Naive thymus-derived CD4-positive, alpha-beta T cell (primary cell): Measurements from ENCODE around the gene PACS2. TPM values are rescaled to one million over a fixed set of nuclear protein-coding genes. Genes with fewer than 3 reads are reported as not detected.

Experiments used
- ATAC-seq: fragments of 150-1000 bp; cut with Tn5 transposase; 2 replicates; pipeline ENCODE4 v1.10.0; 2021; ENCODE audit warnings: mild to moderate bottlenecking, moderate library complexity
- CTCF ChIA-PET: fragments of 350-600 bp; sonication (Branson Sonifier 250); formaldehyde crosslinking; loops from one replicate; lab custom pipeline; 2021; ENCODE audit warnings: antibody characterized with exemption; lab: Charles Lee
- POLR2A ChIA-PET: fragments of 350-600 bp; sonication (Branson Sonifier 250); formaldehyde crosslinking; loops from one replicate; lab custom pipeline; 2021; ENCODE audit warnings: antibody characterized with exemption, inconsistent platforms; lab: Charles Lee
- DNase-seq, 9 donors: peaks; one replicate each; pipeline versions ENCODE4 v3.0.0 to v3.0.0-alpha.2; 2020 to 2022; ENCODE audit warnings: mixed read lengths in 1 of 9
- H3K27ac ChIP-seq: one replicate; pipeline ENCODE4 v1.7.0; 2013; ENCODE audit warnings: mild to moderate bottlenecking, low read depth, low read length, moderate library complexity
- H3K27me3 ChIP-seq, 2 donors: one replicate each; pipeline ENCODE4 v1.7.0; 2013; ENCODE audit warnings: low read length in 2 of 2, mild to moderate bottlenecking in 2 of 2, moderate library complexity in 2 of 2; ENCODE audit not compliant: control insufficient read depth in 2 of 2, insufficient read depth in 2 of 2
- H3K36me3 ChIP-seq, 3 experiments: 1 replicate in 2 of 3; 2 replicates in 1 of 3; pipeline ENCODE4 v1.7.0; 2013; ENCODE audit warnings: low read length in 3 of 3, mild to moderate bottlenecking in 3 of 3, moderate library complexity in 1 of 3; ENCODE audit not compliant: insufficient read depth in 3 of 3, control insufficient read depth in 2 of 3
- H3K4me1 ChIP-seq, 2 donors: one replicate each; pipeline ENCODE4 v1.7.0; 2013; ENCODE audit warnings: low read length in 2 of 2, mild to moderate bottlenecking in 2 of 2, moderate library complexity in 1 of 2; ENCODE audit not compliant: control insufficient read depth in 2 of 2, insufficient read depth in 2 of 2
- H3K4me3 ChIP-seq: 2 replicates; pipeline ENCODE4 v1.7.0; 2013; ENCODE audit warnings: mild to moderate bottlenecking, low read length
- H3K9me3 ChIP-seq, 3 experiments: 1 replicate in 2 of 3; 2 replicates in 1 of 3; pipeline ENCODE4 v1.7.0; 2013; ENCODE audit warnings: low read length in 3 of 3; ENCODE audit not compliant: control insufficient read depth in 2 of 3
- H3K27ac Mint-ChIP-seq, 9 donors: one replicate each; pipeline ENCODE4 v1.8.0; 2020 to 2022; ENCODE audit warnings: mixed read lengths in 9 of 9, mild to moderate bottlenecking in 8 of 9, moderate library complexity in 5 of 9, inconsistent platforms in 2 of 9
- H3K27me3 Mint-ChIP-seq, 5 donors: one replicate each; pipeline ENCODE4 v1.8.0; 2021 to 2022; ENCODE audit warnings: mixed read lengths in 5 of 5, mild to moderate bottlenecking in 1 of 5
- H3K36me3 Mint-ChIP-seq, 5 donors: one replicate each; pipeline ENCODE4 v1.8.0; 2020 to 2022; ENCODE audit warnings: mixed read lengths in 5 of 5, mild to moderate bottlenecking in 3 of 5, inconsistent platforms in 1 of 5
- H3K4me1 Mint-ChIP-seq, 7 donors: one replicate each; pipeline ENCODE4 v1.8.0; 2020 to 2022; ENCODE audit warnings: mixed read lengths in 7 of 7, mild to moderate bottlenecking in 3 of 7, inconsistent platforms in 1 of 7
- H3K4me3 Mint-ChIP-seq, 10 donors: one replicate each; pipeline ENCODE4 v1.8.0; 2020 to 2022; ENCODE audit warnings: mild to moderate bottlenecking in 10 of 10, mixed read lengths in 10 of 10, moderate library complexity in 6 of 10, inconsistent platforms in 2 of 10
- H3K9me3 Mint-ChIP-seq, 11 donors: one replicate each; pipeline ENCODE4 v1.8.0; 2020 to 2022; ENCODE audit warnings: mixed read lengths in 11 of 11, mild to moderate bottlenecking in 4 of 11, inconsistent platforms in 1 of 11, moderate library complexity in 1 of 11
- intact Hi-C, 2 donors: fragments of 100-400 bp; cut with micrococcal nuclease; formaldehyde crosslinking; loops; one replicate each; pipeline ENCODE4 v1.15.1; 2023
- polyA plus RNA-seq, 2 donors: library from polyadenylated mRNA; unstranded; fragments of 300-500 nt; fragmentation: Illumina TruSeq; gene quantifications; one replicate each; pipeline ENCODE4 v1.2.3, GENCODE V29; 2021
- total RNA-seq, 6 experiments: library from RNA in 5 of 6; stranded (reverse) in 5 of 6; gene quantifications; 1 replicate in 5 of 6; 2 replicates in 1 of 6; pipeline ENCODE4 v1.2.3 and lab custom pipeline; 2021 to 2026

Gene PACS2
- total and polyA plus RNA-seq, 7 experiments from 2014 or later = 1.5 to 75.4 (median 69.2) TPM

DNA sequence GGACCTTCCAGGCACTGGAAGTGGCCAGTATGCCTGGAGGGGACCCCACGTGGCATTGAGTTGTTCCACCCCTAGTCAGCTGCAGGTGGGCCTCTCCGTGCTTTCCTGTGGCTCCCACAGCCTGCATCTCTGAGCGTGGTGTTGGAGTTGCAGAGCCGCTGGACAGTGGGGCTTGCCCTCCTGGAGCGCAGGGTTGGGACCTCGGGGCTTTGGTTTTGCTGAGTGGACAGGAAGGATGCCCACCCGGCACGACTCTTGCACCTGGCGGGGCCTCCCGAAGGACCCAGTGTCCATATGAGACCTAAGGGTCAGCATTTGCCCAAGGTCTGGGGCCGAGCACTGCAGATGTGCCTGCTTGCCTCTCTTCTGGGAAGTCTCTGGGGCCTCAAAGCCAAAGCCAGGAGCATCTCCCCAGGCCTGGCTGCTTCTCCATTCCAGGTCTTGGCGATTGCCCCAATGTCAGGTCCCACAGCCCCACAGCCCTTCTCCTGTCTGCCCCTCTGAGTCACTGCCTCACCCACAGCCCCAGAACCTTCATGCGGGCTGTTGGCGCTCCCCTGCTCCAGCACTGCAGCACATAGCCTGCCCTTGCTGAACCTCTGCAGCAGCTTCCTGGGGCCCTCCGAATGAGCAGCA is 1.5 kb downstream of the PACS2 start:
- no peak for ATAC-seq
- Histone ChIP-seq H3K36me3 (no peaks in the 10 kb centered on the region), H3K4me3 (peak overlapping the region; percentile 57), H3K4me1 (peaks cover 13 to 21% of the 10 kb centered on the region in 2 donors), H3K27ac (peak overlapping the region; percentile 62), H3K27me3 (no peaks in the 10 kb centered on the region), H3K9me3 (no peaks in the 10 kb centered on the region)
- Mint-ChIP-seq H3K4me3 (peak overlapping the region; percentile 77 to 98 (median 88)), H3K36me3 (no peaks in the 10 kb centered on the region), H3K4me1 (peaks cover 12 to 40% (median 23%) of the 10 kb centered on the region in 7 donors), H3K27ac (peak overlapping the region in 7 of 9 donors; percentile 69 to 87 (median 82)), H3K27me3 (peaks cover 0 to 9% (median 0%) of the 10 kb centered on the region in 5 donors), H3K9me3 (peaks cover 0 to 2% (median 0%) of the 10 kb centered on the region in 11 donors)
- intact Hi-C loops = loop anchor here (1.0 to 10.0 kb wide), 6 partner anchors 34 to 295 kb away; partner anchors contain the start of genes CDCA4 (in 1 of the 2), MTA1 (in 1 of the 2) and NUDT14 (in 1 of the 2)
- DNase-seq = no peak
- ChIA-PET POLR2A (interaction anchor here (1.0 to 5.6 kb wide), 4 partner anchors 11 to 23 kb away, joined by 4 to 58 read pairs (median 14); partner anchors contain the start of gene BRF1), CTCF (no interaction called here)

DNA sequence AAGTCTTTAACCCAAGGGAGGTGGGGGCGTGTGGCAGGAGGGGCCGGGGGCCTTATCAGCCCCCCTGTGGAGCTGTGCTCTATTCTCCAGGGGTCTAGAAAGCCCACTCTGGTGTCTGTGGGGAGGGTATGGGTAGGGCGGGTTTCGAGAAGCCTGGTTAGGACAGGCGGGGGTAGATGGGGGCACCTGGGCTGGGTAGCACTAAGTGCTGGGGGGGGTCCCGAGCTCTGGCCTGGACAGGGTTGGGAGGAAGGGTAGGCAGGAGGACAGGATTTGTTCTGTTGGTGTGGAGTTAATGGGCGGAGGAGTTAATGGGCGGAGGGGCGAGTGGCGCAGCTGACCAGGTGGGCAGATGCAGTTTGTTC is 2.0 kb downstream of the PACS2 start:
- ATAC-seq (no peak), DNase-seq (no peak)
- intact Hi-C loops = loop anchor here (5.0 to 10.0 kb wide), 2 partner anchors 34 to 98 kb away; partner anchors contain the start of gene MTA1 (in 1 of the 2)
- Histone ChIP-seq H3K27ac (no peak overlapping the region), H3K36me3 (no peaks in the 10 kb centered on the region), H3K4me1 (peaks cover 13 to 21% of the 10 kb centered on the region in 2 donors), H3K9me3 (no peaks in the 10 kb centered on the region), H3K4me3 (no peak overlapping the region), H3K27me3 (no peaks in the 10 kb centered on the region)
- POLR2A ChIA-PET = interaction anchor here (1.0 to 3.6 kb wide), 3 partner anchors 11 to 23 kb away, joined by 4 to 19 read pairs (median 8); partner anchors contain the start of gene BRF1
- CTCF ChIA-PET = interaction anchor here (1.3 kb wide), 1 partner anchor 55 kb away, joined by 3 read pairs; no protein-coding TSS in a partner anchor
- H3K9me3 Mint-ChIP-seq = peaks cover 0 to 2% (median 0%) of the 10 kb centered on the region in 11 donors
- H3K36me3 Mint-ChIP-seq = no peaks in the 10 kb centered on the region
- peaks cover 12 to 42% (median 23%) of the 10 kb centered on the region in 7 donors for H3K4me1 Mint-ChIP-seq
- H3K4me3 Mint-ChIP-seq = peak overlapping the region in 8 of 10 donors; percentile 37 to 98 (median 82)
- peaks cover 0 to 9% (median 0%) of the 10 kb centered on the region in 5 donors for H3K27me3 Mint-ChIP-seq
- peak overlapping the region in 2 of 9 donors; percentile 24 to 25 for H3K27ac Mint-ChIP-seq

DNA sequence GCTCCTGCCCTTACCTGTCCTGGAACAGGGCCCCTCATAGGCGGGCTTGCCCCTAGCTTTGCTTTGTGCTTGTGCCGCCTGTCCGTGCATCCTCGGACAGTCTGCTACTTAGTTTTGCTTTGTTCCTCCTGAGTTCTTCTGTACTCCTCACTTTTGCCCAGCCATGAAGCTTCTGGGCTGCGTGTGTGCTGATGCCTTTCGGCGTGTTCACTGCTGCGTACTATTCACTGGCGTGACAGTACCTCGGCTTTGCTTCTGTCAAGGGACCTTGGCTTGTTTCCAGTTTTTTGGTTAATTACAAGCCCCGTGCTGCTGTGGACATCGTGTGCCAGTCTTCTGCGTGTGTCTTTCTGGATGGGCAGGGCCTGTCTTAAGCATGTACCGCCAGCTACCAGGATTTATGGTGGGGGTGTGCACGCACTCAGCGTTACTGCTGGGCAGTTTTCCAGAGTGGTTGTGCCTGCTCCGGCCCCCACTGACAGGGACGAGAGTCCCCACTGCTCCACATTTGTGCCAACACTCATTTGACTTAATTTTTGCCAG is 2.5 kb downstream of the PACS2 start:
- no peak for ATAC-seq
- no peaks in the 10 kb centered on the region for H3K27me3 ChIP-seq
- ChIA-PET POLR2A (interaction anchor here (1.0 to 3.6 kb wide), 3 partner anchors 12 to 24 kb away, joined by 4 to 19 read pairs (median 8); partner anchors contain the start of gene BRF1), CTCF (interaction anchor here (1.3 kb wide), 1 partner anchor 54 kb away, joined by 3 read pairs; no protein-coding TSS in a partner anchor)
- peaks cover 0 to 2% (median 0%) of the 10 kb centered on the region in 11 donors for H3K9me3 Mint-ChIP-seq
- no peak overlapping the region for H3K27ac Mint-ChIP-seq
- H3K9me3 ChIP-seq = no peaks in the 10 kb centered on the region
- H3K36me3 ChIP-seq = no peaks in the 10 kb centered on the region
- peaks cover 12 to 42% (median 23%) of the 10 kb centered on the region in 7 donors for H3K4me1 Mint-ChIP-seq
- H3K4me1 ChIP-seq = peaks cover 13 to 21% of the 10 kb centered on the region in 2 donors
- intact Hi-C loops = loop anchor here (5.0 to 10.0 kb wide), 2 partner anchors 35 to 98 kb away; partner anchors contain the start of gene MTA1 (in 1 of the 2)
- H3K27me3 Mint-ChIP-seq = peaks cover 0 to 9% (median 0%) of the 10 kb centered on the region in 5 donors
- H3K36me3 Mint-ChIP-seq = no peaks in the 10 kb centered on the region
- H3K4me3 ChIP-seq = no peak overlapping the region
- peak overlapping the region in 8 of 10 donors; percentile 25 to 98 (median 60) for H3K4me3 Mint-ChIP-seq
- DNase-seq = no peak
- H3K27ac ChIP-seq = no peak overlapping the region

DNA sequence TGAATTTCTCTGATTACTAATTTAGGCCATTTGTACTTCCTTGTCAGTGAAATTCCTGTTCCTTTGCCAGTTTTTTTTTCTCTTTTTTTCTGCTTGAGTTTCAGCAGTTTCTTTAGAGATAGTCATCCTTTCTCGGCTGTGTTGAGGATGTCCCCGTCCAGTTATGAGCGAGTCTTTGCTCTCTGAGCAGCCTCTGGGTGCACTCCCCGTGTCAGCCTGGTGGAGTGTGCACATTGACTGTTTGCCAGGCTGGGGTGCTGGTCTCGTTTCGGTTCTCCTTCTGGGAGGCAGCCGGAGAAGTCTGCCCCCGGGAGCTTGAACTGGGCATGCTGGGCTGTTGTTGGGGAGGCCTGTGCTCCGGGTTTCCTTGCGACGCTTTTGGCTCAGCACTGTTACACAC is 3.0 kb downstream of the PACS2 start:
- Histone ChIP-seq H3K4me3 (no peak overlapping the region), H3K27me3 (no peaks in the 10 kb centered on the region), H3K27ac (no peak overlapping the region), H3K9me3 (no peaks in the 10 kb centered on the region), H3K36me3 (no peaks in the 10 kb centered on the region), H3K4me1 (peaks cover 13 to 21% of the 10 kb centered on the region in 2 donors)
- peak overlapping the region in 2 of 9 donors; percentile 20 to 56 for H3K27ac Mint-ChIP-seq
- POLR2A ChIA-PET = interaction anchor here (1.3 kb wide), 1 partner anchor 17 kb away, joined by 8 read pairs; the partner anchor contains the start of gene BRF1
- peaks cover 14 to 44% (median 24%) of the 10 kb centered on the region in 7 donors for H3K4me1 Mint-ChIP-seq
- no peaks in the 10 kb centered on the region for H3K9me3 Mint-ChIP-seq
- peaks cover 0 to 9% (median 0%) of the 10 kb centered on the region in 5 donors for H3K27me3 Mint-ChIP-seq
- intact Hi-C loops = loop anchor here (5.0 to 10.0 kb wide), 2 partner anchors 35 to 97 kb away; partner anchors contain the start of gene MTA1 (in 1 of the 2)
- peak overlapping the region in 3 of 10 donors; percentile 4 to 38 (median 32) for H3K4me3 Mint-ChIP-seq
- DNase-seq (no peak), ATAC-seq (no peak)
- CTCF ChIA-PET = interaction anchor here (1.3 kb wide), 1 partner anchor 54 kb away, joined by 3 read pairs; no protein-coding TSS in a partner anchor
- H3K36me3 Mint-ChIP-seq = peaks cover 0 to 3% (median 2%) of the 10 kb centered on the region in 5 donors

DNA sequence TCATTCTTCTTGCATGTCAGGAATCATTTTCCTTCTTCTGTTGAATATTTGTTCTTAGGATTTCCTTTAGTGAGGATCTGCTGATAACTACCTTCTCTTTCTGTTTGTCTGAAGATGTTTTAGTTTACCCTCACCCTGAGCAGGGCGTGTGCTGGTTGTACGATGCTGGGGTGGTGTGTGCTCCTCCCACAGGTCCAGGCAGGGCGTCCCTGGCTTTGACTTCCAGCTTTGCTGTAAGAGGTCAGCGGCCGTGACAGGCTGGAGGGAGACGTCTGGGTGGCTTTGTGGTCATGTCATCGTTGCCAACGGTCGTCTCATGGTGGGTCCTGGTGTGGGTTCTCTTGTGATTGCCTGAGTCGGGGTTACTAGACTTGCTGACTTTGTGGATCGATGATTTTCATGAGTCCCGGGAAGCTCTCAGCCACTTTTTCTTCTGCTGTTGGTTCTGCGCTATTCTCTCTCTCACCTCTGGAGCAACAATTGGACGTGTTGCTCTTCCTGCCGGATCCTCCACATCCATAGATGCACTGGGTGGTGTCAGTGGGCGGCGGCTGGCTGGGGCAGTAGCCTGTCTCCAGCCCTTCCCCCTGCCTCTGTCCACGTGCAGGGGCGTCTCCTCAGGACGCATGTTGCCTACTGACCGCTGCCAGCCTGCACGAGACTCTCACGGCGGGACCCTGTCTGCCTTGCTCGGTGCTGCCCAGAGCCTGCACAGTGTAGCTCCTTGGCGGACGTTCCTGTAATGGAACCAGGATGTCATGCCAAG is 8.4 kb downstream of the PACS2 start:
- Mint-ChIP-seq H3K4me3 (no peak overlapping the region), H3K36me3 (peaks cover 0 to 16% (median 4%) of the 10 kb centered on the region in 5 donors), H3K4me1 (peaks cover 9 to 24% (median 16%) of the 10 kb centered on the region in 7 donors), H3K27me3 (no peaks in the 10 kb centered on the region), H3K27ac (peak overlapping the region in 2 of 9 donors; percentile 2 to 8), H3K9me3 (no peaks in the 10 kb centered on the region)
- Histone ChIP-seq H3K36me3 (peaks cover 0 to 8% (median 0%) of the 10 kb centered on the region in 3 experiments), H3K27ac (no peak overlapping the region), H3K4me3 (no peak overlapping the region), H3K9me3 (no peaks in the 10 kb centered on the region), H3K4me1 (no peaks in the 10 kb centered on the region), H3K27me3 (no peaks in the 10 kb centered on the region)
- intact Hi-C loops = no loop called here
- ChIA-PET CTCF (interaction anchor here (0.5 kb wide), 2 partner anchors 44 to 557 kb away, joined by 3 to 4 read pairs; no protein-coding TSS in a partner anchor), POLR2A (no interaction called here)
- ATAC-seq (no peak), DNase-seq (no peak)

DNA sequence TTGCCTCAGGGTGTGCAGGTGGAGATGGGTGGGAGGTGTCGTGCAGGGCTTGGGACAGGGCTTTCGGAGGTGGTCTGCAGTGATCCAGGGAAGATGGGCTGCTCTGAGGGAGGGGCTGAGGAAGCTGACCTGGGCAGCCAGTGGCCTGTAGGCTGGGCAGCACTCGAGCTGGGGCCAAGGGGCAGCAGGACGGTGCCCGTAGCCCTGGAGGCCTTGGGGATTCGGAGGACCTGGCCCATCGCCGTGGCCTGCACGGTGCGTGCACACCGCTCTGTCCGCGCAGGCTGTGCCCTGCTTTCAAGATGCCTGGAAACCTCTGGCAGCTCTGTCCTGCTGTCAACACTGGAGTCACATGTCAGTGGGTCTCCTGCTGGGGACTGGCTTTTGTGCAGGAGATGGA is 9.1 kb downstream of the PACS2 start:
- Mint-ChIP-seq H3K36me3 (peaks cover 0 to 16% (median 4%) of the 10 kb centered on the region in 5 donors), H3K27me3 (no peaks in the 10 kb centered on the region), H3K9me3 (no peaks in the 10 kb centered on the region), H3K4me3 (no peak overlapping the region), H3K27ac (no peak overlapping the region), H3K4me1 (peaks cover 9 to 27% (median 19%) of the 10 kb centered on the region in 7 donors)
- no peaks in the 10 kb centered on the region for H3K4me1 ChIP-seq
- no peak overlapping the region for H3K4me3 ChIP-seq
- H3K9me3 ChIP-seq = no peaks in the 10 kb centered on the region
- H3K27ac ChIP-seq = no peak overlapping the region
- peaks cover 0 to 8% (median 0%) of the 10 kb centered on the region in 3 experiments for H3K36me3 ChIP-seq
- H3K27me3 ChIP-seq = no peaks in the 10 kb centered on the region
- CTCF ChIA-PET = no interaction called here
- intact Hi-C loops = no loop called here
- no peak for ATAC-seq
- POLR2A ChIA-PET = no interaction called here
- DNase-seq = no peak
